Activated T-cell treated with anti-CD3 and anti-CD28 coated beads, Interleukin-2, amount 50 U/mL, for 1 hour (primary cell): ENCODE measurements around the gene RASL10B.
"Not testable (repeated sequence)": the region's sequence is repeated elsewhere in the genome, so short reads cannot be mapped to it uniquely, and the experiment has no call there.

Experiments
- DNase-seq: peaks from one replicate; pipeline ENCODE4 v3.0.0-alpha.2; 2020

RASL10B gene

DNA sequence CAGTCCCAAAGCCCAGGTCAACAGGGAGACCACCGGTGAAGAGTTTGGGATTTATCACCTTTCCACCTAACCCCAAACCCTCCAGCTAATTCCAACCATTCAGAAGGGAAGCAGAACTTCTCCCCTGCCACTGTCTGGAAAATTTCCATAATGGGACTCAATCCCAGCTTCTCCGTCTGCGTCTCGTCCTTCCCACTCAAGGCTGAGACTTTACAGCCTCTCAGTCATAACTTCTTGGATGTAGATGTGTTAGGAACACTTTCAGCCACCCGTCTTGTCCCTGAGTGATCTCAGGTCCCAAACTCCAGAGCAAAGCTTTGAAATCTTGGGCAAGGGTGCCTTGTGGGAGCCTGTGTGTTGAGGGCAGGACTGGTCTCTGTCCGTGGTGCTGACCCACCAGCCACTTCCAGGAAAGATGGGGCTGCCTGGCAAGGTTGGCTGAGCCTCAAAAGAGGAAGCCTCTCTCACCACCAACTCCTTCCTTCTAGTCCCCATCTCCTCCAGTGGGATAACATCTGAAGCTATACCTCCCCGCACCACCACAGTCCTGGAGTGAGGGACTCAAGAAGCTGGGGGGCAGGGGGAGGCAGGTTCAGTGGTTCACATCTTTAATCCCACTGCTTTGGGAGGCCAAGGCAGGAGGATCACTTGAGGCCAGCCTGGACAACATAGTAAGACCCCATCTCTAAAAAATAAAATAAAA, 12.3 kb downstream of the RASL10B start:
- DNase-seq: no peak

DNA sequence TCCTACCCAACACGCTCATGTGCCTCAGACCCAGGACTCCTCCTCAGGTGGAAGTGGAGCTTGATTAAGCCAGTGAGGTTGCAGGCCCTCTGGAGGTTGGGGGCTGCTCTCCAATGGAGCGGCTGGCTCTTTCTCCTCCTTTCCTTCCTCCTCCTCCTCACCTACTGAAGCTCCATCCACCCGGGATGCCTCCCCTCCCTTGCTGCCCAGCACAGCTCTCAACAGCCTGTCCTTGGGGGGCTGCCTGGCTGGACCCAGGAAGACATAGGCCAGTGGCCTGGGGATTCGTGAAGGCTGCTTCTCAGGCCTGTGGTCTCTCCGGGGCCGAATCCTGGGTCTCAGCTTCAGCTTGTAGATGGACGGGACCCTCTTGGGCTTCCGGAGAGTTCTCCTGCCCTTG, 13.4 kb downstream of the RASL10B start:
- no peak for DNase-seq

GRCh38 chr17:35745246-35745645, 13.8 kb downstream of the RASL10B start:
- DNase-seq: no peak

DNA sequence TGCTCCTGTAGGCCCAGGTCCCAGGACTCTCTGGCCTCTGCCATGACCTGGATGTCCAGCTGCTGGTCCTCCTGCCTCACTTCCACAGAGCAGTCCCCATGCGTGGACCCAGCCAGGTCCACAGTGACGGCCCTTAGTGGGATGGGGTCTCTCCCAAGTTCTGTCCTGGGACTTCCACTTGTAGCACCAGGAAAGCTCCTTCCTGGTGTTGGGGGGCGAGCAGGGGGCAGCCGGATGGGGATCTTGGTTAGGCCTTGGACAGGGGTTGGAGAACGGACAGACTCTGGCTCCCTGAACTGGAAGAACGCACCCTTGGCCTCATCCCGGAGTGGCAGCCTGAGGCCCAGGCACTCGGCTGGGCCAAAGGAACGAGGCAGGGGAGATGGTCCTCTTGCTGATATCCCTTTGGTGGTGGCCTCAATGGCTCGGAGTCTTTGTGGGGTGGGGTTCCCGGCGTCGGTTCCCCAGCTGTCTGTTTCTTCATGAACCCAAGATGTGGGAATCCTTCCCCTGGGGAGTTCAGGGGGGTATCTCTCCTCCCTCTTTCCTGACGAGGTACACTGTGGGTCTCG, 14.4 kb downstream of the RASL10B start:
- DNase-seq: no peak

DNA sequence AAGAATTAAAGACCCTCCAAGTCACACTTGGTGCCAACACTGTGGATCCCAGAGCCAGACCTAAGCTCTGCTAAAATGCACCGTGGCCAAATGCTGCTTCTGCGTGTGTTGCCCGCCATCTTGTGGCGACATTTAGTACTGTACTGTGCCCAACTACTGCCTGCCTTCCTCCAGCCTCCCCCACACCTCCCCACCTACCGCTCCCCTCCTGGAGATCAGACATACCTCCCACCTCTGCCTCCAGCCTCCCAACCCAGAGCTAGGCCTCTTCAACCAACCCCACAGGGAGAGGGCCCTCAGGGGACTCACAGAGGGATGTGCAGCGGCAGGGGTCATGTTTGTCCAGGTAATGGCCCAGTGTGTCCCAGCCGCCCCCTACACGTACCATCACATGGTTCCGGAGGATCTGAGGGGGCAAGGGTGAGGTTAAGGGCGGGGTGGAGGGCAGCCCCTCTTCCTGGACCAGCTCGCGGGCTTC, 16.1 kb downstream of the RASL10B start:
- DNase-seq: peak; percentile 79

GRCh38 chr17:35748341-35748841, 17.0 kb downstream of the RASL10B start:
- DNase-seq: no peak

GRCh38 chr17:35748979-35749378, 17.5 kb downstream of the RASL10B start:
- no peak for DNase-seq

DNA sequence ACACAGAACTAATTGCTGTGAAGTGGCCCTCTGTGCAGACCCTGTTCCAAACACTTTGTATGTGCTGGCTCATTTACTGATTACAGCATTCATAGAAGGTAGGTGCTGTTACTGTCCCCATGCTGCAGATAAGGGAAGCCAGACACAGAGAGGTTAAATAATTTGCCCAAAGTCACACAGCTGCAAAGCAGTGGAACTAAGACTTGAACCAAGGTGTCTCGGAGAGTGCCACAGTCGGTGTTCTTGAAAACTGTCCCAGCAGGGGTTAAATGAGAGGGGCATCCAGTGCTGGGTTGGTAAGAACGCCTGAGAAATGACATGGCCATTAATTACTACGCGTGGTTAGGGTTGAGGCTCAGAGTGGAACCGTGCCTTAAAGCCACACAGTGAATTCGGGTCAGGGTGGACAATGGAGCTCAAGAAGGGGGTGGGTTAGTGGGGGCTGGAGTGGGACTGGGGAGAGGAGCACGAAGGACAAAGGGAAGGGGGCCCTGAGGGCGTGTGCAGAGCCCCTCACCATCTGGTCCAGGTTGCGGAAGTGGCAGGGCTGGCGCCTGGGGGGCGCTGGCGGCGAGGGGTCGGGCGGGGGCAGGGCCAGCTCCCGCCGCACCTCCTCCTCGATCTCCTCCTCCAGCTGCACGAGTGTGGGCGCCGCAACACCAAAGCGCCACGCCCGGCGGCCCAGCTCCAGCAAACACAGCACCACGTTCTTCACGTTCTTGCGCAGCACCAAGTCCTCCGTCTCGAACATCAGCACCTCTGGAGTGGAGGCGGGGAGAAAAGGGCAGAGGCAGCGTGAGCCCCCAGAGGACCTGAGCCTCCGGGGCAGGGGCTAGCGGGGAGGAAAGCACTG, 18.3 kb downstream of the RASL10B start:
- DNase-seq: no peak

- DNase-seq: no peak
These were observed 19.3 kb downstream of the RASL10B start for GRCh38 chr17:35750526-35751395.

- DNase-seq: not testable (repeated sequence)
These were observed 20.1 kb downstream of the RASL10B start for GRCh38 chr17:35751541-35751940.

DNA sequence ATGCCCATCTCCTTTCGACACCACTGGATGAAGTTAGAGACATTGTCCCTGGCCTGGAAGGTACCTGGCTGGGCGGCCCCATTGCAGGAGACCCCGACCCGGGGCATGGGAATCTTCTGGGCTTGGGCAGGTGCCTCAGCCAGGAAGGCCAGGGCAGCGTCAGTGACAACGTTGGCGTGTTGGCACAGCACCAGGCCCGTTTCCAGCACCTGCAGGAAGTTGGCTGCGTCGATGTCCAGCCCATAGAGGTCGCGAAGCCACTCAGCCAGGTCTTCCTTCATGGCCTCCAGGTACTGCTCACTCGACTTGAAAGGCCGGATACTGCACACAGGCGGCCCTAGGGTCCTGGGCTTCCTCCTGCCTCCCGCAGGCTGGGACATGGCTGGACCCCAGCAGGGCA, 21.0 kb downstream of the RASL10B start:
- DNase-seq: no peak

DNA sequence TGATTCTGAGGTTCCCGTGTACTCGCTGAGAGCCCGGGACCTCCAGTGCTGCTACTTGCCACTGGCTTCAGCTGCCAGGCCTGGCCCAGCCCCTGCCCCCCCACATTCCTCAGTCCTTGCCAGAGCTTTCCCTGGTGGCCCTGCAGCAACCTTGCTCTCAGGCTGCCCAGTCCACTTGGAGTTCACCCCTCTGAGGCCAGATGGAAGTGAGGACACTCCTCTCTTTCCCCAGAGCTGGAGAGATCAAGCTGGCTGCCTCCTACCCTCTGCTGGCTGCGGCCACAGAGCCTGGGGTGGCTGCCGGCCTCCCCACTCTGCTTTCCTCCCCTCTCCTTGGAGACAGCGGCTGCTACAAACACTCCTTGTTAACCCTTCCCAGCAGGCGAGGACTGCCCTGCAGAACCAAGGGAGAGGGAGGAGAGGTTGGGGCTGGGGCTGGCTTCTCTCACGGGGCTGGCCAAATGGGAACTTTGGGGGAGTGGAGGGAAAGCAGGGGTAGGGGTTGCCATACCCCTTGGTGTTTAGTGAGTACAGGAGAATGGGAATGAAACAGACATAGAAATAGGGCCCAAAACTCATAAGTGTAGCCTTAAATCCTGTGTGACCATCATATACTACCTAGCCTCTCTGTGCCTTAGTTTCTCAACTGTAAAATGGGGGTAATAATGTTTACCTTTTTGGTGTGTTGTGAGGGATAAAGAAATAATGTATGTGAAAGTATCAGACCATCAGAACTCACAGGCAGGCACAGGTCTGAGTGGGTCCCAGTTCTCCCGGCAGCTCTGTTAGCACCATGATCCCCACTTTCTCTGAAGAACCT, 21.7 kb downstream of the RASL10B start, which contains the start of gene GAS2L2:
TSS of gene GAS2L2 (minus strand) at position 295 of the 820 bp plus-strand sequence. CDS start 389 bp downstream, outside the sequence.
- no peak for DNase-seq

DNA sequence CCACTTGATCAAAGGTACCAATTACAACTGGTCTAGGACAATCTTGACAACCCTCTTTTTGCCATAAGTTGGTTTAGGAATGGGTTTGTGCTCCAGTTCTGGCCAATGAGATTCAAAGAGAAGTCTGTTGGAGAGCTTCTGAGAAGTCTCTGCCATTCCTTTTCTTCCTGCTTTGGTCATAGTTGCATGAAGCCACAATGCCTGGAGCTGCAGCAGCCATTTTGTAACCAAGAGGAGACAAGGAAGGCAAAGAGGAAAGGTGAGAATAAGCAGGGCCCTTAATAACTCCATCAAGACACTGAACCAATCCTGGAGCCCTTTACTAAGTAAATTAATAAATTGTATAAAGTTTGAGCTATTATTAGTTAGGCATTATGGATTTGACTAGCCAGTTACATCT, 25.8 kb downstream of the RASL10B start:
- no peak for DNase-seq

DNA sequence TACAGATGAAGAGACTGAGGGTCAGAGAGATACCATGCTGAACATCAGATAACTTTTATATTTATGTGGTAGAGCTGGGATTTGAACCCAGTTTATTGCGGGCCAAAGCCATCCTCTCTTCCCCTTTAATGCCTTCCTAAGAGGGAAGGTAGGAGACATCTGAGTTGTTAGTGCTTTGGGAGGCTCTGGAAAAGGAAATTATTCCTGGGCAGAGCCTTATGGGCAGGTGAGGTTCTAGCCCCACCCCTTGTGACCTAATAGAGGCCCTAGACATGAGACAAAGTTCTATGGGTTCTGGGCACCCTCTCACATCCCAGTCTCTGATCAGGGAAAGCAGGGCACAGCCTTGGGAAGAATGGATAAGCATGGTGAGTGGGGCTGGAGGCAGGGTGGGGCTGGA, 29.1 kb downstream of the RASL10B start, which contains the start of gene C17orf50:
TSS of gene C17orf50 (plus strand) at position 301 of the 400 bp plus-strand sequence. CDS start at position 356, 55 bp downstream.
- DNase-seq: no peak

DNA sequence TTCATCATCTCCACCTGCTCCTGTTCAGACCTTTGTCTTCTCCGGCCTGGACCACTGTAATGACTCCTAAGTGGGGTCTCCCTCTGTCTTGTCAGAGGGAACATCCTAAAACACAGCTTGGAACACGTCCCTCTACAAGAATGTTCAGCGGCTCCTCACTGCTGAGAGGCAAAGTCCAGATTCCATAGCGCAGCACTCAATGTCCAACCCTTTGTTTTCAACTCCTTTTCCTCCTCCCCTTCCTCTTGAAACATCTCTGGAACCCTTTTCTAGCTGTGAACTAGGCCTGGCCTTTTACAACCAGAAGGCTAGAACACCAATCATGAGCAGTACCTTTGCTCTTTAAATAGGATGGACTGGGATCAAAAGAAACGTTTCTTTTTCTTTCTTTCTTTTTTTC, 30.2 kb downstream of the RASL10B start:
- no peak for DNase-seq

DNA sequence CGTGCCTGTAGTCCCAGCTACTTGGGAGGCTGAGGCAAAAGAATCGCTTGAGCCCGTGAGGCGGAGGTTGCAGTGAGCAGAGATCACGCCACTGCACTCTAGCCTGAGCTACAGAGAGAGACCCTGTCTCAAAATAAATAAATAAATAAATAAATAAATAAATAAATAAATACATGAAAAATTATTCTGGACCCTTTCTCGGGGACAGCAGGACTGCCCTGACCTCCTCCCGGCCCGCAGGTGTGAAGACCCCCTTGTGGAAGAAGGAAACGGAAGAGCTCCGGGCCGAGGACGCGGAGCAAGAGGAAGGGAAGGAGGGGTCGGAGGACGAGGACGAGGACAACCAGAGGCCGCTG, 32.3 kb downstream of the RASL10B start:
- no peak for DNase-seq

GRCh38 chr17:35764123-35764991, 32.9 kb downstream of the RASL10B start:
- peak; percentile 90 for DNase-seq

GRCh38 chr17:35765086-35765710, 33.8 kb downstream of the RASL10B start:
- DNase-seq: no peak

- DNase-seq: no peak
These were observed 34.5 kb downstream of the RASL10B start for GRCh38 chr17:35765756-35766488.
